Skin of body (tissue), 2 donors: Measurements from ENCODE around the gene FEN1. TPM values are rescaled to one million over a fixed set of nuclear protein-coding genes. Genes with fewer than 3 reads are reported as not detected.

ENCODE experiments used
- DNase-seq: peaks from one replicate; lab custom pipeline; 2025; lab: John Stamatoyannopoulos, UW
- total RNA-seq: library from RNA; depleted of rRNA; stranded (reverse); fragments of >200 nt; gene quantifications from one replicate; pipeline ENCODE4 v1.2.3, GENCODE V29; 2014

Gene FEN1
- total RNA-seq, 1 donor from 2014 or later: 12.0 TPM

DNA sequence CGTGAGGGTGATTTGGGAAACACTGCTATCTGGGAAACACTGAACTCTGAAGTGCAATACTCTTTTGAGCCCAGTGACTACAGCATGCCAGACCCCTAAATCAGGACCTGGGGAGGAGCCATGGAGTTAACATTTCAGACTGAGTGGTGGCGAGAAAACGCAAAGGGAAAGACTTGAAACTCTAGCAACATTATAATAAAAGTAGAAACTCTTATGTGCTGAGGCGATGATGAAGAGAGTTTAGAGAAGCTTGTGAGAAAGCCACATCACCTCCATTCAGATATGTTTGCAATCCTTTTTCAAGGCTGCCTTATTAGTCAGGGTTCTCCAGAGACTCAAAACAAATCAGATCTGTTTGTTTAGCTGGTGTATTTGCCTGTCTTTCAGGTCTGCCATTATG, 1.9 kb downstream of the FEN1 start:
- no peak for DNase-seq

- no peak for DNase-seq
Measured at GRCh38 chr11:61795459-61795858, 2.7 kb downstream of the FEN1 start.

DNA sequence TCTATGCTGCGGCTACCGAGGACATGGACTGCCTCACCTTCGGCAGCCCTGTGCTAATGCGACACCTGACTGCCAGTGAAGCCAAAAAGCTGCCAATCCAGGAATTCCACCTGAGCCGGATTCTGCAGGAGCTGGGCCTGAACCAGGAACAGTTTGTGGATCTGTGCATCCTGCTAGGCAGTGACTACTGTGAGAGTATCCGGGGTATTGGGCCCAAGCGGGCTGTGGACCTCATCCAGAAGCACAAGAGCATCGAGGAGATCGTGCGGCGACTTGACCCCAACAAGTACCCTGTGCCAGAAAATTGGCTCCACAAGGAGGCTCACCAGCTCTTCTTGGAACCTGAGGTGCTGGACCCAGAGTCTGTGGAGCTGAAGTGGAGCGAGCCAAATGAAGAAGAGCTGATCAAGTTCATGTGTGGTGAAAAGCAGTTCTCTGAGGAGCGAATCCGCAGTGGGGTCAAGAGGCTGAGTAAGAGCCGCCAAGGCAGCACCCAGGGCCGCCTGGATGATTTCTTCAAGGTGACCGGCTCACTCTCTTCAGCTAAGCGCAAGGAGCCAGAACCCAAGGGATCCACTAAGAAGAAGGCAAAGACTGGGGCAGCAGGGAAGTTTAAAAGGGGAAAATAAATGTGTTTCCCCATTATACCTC, 3.3 kb downstream of the FEN1 start:
- DNase-seq: no peak

GRCh38 chr11:61797263-61797944, 4.7 kb downstream of the FEN1 start:
- DNase-seq: peak; percentile 79

GRCh38 chr11:61799665-61800284, 7.1 kb downstream of the FEN1 start:
- DNase-seq: no peak

- no peak for DNase-seq
Measured at GRCh38 chr11:61800331-61801281, 7.9 kb downstream of the FEN1 start.

DNA sequence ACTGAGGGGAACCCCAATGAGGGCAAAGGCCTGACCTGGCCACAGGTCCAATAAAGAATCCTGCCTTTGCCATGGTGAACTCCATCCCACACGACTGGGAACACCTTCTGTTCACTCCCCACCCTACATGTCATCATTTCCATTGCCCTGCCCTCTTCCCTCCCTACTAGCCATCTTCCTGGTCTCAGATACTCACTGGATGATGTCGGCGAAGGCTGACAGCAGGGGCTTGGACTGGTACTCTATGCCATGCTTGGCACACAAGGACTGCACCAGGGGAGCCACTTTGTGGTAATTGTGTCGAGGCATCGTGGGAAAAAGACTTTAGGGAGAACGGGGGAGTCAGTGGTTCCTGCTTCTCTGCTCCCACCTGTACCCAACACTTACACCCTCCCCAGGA, 9.9 kb downstream of the FEN1 start:
- DNase-seq: no peak

DNA sequence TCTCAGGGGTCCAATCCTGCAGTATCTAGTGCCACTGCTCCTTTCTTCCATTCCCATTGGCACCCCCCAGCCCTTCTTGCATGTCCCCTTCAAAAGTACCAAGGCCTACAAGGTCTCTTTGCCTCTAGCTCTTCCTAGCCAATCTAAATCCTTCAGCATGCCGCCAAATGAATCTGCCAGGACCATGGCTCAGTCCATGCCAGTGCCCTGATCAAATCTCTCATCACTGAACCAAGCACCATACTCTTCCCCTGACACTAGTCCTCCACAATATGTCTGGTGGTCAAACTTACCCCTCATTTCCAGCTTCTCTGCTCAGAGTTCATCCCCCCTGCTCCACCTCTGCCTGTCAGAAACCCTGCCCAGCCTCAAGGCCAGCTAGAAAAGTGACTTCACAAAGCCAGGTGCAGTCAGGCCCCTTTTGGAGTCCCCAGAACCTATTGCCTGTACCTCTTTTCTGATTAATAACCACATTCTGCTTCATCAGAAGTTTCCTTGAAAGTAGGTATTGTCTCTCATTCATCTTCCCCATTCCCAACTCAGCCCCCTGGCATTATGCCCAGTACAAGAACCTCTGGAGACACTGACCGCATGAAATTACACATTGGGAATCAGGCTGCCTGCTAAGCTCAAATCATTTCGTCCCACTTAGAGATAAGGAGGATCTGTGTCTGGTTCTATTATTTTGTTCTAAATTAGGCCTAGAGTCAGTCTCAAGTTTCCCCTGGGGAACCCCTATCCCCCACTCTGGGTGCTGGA, 11.4 kb downstream of the FEN1 start:
- no peak for DNase-seq

DNA sequence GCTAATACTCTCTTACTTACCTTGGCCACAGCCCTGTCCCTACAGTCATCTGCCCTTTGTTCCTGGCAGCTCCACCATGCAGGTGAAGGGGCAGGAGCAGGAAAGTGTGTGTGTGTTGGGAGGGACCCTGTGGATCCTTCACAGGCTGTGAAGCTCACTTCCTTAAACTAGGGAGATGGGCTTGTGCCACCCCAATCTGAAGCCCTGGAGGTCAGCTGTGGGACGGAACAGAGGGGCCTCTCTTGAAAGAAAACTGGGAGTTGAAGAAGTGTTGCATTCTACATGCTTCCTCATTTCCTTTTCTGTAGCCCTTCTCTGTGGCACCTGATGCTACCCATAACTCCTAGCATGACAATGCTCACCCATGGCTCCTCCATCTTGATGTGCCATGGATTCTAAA, 12.4 kb downstream of the FEN1 start:
- DNase-seq: no peak

- no peak for DNase-seq
Measured at GRCh38 chr11:61806785-61807184, 14.1 kb downstream of the FEN1 start.

- no peak for DNase-seq
Measured at GRCh38 chr11:61810671-61811175, 18.0 kb downstream of the FEN1 start.

DNA sequence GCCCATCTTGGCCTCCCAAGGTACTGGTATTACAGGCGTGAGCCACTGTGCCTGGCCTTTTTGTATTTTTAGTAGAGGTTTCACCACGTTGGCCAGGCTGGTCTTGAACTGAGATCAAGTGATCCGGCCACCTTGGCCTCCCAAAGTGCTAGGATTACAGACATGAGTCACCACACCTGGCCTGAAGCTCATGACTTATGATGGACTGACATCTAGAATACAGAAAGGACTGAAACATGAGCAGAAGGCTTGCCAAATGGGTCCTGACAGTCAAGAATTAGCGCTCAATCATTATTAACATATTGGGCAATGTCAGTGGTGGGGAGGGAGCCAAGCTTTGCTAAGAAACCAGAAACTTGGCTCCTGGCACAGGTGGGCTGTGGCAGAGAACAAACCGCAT, 19.1 kb downstream of the FEN1 start:
- no peak for DNase-seq

DNA sequence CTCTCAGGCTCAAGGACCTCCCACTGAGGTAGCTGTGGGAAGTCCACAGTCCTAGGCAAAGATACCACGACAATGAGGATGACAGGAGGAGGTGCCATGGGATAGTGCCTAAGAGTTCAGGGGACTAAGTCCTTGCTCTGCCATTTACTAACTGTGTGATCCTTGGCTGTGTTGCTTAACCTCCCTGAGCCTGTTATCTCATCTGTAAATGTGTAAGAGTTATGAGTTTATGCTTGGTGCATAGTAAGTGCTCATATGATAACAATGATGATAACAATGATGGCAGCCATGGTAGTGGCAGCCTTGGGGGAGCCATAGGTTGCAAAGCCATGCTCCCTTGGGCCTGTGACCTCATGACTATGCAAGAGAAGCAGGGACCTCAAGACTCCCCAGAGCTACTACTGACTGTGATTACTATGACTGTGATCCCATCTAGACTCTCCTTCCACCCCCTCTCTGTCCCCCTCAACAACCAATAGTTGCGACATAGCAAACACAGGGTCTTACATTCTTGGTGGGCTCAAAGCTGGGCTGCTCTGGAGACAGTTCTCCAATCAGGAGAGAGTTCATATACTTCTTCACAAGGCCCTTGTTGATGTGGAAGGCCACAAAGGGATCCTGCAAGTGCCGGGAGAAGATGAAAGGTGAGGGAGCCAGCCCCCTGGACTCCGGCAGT, 20.2 kb downstream of the FEN1 start:
- no peak for DNase-seq

DNA sequence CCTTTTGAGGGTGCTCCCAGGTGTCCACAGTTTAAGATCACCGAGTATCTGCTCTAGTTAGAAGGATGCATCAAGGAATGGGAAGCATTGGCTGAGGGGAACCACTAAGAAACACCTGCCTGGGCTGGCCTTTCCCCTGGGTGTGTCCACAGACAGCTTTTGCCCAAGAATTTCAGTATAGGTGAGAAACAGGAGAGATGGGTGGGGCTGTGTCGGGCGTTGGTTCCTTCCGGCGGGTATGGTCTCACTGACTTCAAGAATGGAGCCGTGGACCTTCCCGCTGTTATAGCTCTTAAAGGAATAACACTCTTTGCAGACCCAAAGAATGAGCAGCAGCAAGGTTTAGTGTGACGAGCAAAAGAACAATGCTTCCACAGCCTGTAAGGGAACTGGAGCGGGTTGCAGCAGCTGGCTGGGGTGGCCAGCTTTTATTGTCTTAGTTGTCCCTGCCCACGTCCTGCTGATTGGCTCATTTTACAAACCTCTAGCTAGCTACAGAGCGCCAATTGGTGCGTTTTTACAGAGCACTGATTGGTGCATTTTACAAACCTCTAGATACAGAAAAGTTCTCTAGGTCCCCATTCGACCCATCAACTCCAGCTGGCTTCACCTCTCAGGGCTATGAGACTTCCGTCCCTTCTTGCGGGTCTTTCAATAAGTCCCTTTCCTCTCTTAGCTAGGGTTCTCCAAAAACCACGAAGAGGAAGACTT, 21.7 kb downstream of the FEN1 start:
- DNase-seq: peak; percentile 34

GRCh38 chr11:61814958-61815789, 22.5 kb downstream of the FEN1 start:
- peak; percentile 88 for DNase-seq

- DNase-seq: peak; percentile 36
Measured at GRCh38 chr11:61815790-61816735, 23.4 kb downstream of the FEN1 start.

DNA sequence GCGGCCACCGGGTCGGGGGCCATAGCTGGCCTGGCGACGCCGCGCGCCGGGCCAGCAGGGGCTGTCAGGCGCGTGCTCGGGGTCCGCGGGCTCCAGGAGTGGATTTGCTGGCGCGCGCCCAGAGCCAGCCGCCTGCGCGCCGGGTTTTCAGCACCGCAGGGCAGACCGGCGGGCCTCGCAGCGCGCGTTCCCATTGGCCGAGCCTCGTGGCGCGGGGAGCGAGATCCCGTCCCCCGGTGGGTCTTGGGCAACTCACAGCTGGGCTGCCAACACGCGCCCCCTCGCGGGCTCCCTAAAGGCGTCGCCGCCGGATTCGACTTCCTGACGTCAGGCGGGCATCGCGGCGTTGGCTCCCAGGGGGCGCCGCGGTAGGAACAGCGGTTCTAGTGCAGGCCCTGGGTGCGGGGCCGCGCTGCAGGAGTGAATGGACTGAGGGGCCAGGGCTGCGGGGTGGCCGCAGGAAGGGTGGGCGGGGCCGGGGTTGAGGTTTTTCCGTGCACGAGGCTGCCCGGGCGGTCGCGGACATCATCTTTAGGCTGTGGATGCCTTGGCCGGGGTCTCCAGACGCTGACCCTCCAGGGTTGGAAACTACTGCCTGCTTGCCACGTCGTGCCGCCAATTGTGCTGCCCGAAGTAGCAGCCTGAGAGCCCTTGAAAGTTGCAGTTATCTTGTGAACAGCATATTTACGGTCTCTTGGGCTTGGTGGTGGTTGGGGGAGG, 24.2 kb downstream of the FEN1 start, which contains the start of gene FADS1:
FADS1 (minus strand) TSS at position 268 of the 720 bp plus-strand sequence; CDS start at position 194, 74 bp downstream.
- peak; percentile 64 for DNase-seq
